Hepatocyte (in vitro differentiated cells): ENCODE data around the gene PCDH1.

Experiments
- EZH2 ChIP-seq: fragments of 200-600 bp; sonication (generic); IDR thresholded peaks from 2 replicates; pipeline ENCODE4 v1.6.1; 2016; ENCODE audit warnings: antibody characterized with exemption, mild to moderate bottlenecking, borderline replicate concordance
- TF ChIP-seq, protein P1 (sequence below): fragments of 200-600 bp; sonication (generic); IDR thresholded peaks from 2 replicates; pipeline ENCODE4 v1.5.1; 2016; ENCODE audit warnings: antibody characterized with exemption, mild to moderate bottlenecking; ENCODE audit not compliant: poor library complexity

DNA sequence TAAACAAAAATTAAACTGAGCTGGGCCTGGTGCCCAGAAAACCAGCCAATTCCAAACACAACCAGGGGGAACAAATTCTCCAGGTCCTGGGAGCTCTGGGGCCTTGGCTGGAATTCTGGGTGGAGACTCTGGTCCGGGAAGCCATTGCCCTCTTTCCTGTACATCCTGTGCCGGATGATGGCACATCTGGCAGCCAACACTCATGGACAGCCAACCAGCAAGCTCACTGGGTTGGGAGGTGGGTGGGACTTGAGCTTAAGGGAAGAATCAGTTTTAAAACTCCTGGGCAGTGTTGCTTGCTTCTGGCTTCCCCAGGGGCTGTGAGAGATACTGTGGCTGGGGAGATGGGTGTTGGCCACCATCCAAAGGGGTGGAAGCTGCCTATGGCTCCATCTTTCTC is 56.1 kb downstream of the PCDH1 start:
- TF ChIP-seq, protein P1, sequence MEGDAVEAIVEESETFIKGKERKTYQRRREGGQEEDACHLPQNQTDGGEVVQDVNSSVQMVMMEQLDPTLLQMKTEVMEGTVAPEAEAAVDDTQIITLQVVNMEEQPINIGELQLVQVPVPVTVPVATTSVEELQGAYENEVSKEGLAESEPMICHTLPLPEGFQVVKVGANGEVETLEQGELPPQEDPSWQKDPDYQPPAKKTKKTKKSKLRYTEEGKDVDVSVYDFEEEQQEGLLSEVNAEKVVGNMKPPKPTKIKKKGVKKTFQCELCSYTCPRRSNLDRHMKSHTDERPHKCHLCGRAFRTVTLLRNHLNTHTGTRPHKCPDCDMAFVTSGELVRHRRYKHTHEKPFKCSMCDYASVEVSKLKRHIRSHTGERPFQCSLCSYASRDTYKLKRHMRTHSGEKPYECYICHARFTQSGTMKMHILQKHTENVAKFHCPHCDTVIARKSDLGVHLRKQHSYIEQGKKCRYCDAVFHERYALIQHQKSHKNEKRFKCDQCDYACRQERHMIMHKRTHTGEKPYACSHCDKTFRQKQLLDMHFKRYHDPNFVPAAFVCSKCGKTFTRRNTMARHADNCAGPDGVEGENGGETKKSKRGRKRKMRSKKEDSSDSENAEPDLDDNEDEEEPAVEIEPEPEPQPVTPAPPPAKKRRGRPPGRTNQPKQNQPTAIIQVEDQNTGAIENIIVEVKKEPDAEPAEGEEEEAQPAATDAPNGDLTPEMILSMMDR = no peak
- no peak for TF ChIP-seq EZH2
